Fibroblast of pulmonary artery (primary cell): ENCODE data around the gene EPHA10.

ENCODE experiments used
- DNase-seq: peaks from one replicate; pipeline ENCODE4 v3.0.0-alpha.2; 2010; ENCODE audit warnings: low read depth
- H3K4me3 ChIP-seq: replicated peaks from 2 replicates; pipeline ENCODE4 v1.5.1; 2011; ENCODE audit warnings: low read depth, mild to moderate bottlenecking, control low read depth, low read length, moderate library complexity
- CTCF ChIP-seq: IDR thresholded peaks from 2 replicates; pipeline ENCODE4 v1.5.1; 2011; ENCODE audit warnings: mild to moderate bottlenecking, control low read depth, low read length, inconsistent platforms; ENCODE audit errors: missing control alignments

EPHA10 gene

GRCh38 chr1:37764888-37765441 lies at the start of gene EPHA10:
Gene EPHA10, minus strand, starts transcription at chr1:37765120. Its CDS starts 54 bp downstream, at chr1:37765066.
- DNase-seq = no peak
- no peak within 1 kb of the TSS for H3K4me3 ChIP-seq
- TF ChIP-seq CTCF = no peak

GRCh38 chr1:37814252-37814651 lies 49.3 kb upstream of the EPHA10 start:
- H3K4me3 ChIP-seq = no peak overlapping the region
- no peak for DNase-seq
- no peak for TF ChIP-seq CTCF

GRCh38 chr1:37813529-37814145 lies 48.7 kb upstream of the EPHA10 start:
- no peak overlapping the region for H3K4me3 ChIP-seq
- no peak for DNase-seq
- no peak for TF ChIP-seq CTCF

- peak; percentile 86 for DNase-seq
- TF ChIP-seq CTCF = peak; percentile 94
- H3K4me3 ChIP-seq = no peak overlapping the region
Measured at GRCh38 chr1:37811027-37811655, 46.2 kb upstream of the EPHA10 start.

- H3K4me3 ChIP-seq = no peak overlapping the region
- peak; percentile 16 for DNase-seq
- TF ChIP-seq CTCF = no peak
Measured at GRCh38 chr1:37809942-37810341, 45.0 kb upstream of the EPHA10 start.

GRCh38 chr1:37808369-37809319 lies 43.7 kb upstream of the EPHA10 start:
- DNase-seq = peak; percentile 75
- TF ChIP-seq CTCF = no peak

More at GRCh38 chr1:37808369-37809319, 43.7 kb upstream of the EPHA10 start:
- H3K4me3 ChIP-seq = peak overlapping the region; percentile 84
